Coronary artery (tissue), 2 donors: ENCODE results near the gene NUBP1.
"Not testable (repeated sequence)": the region's sequence is repeated elsewhere in the genome, so short reads cannot be mapped to it uniquely, and the experiment has no call there.

Source experiments
- DNase-seq: peaks from one replicate; pipeline ENCODE4 v3.0.0-alpha.2; 2017; ENCODE audit warnings: low spot score
- H3K27ac ChIP-seq, 2 donors: fragments of 200-600 bp; sonication (generic); one replicate each; pipeline ENCODE4 v1.5.1; 2016 to 2019
- H3K4me3 ChIP-seq: fragments of 200-600 bp; sonication (generic); 2 replicates; pipeline ENCODE4 v1.5.1; 2016; ENCODE audit warnings: mild to moderate bottlenecking, moderate library complexity
- CTCF ChIP-seq: fragments of 200-600 bp; sonication (generic); IDR thresholded peaks from one replicate; pipeline ENCODE4 v1.5.1; 2019; ENCODE audit warnings: antibody characterized with exemption

NUBP1 gene

GRCh38 chr16:10776280-10776679 is 32.6 kb downstream of the NUBP1 start:
- Histone ChIP-seq H3K27ac (no peak overlapping the region), H3K4me3 (no peak overlapping the region)
- DNase-seq: no peak
- TF ChIP-seq CTCF: no peak

GRCh38 chr16:10776923-10777322 is 33.3 kb downstream of the NUBP1 start:
- not testable (repeated sequence) for H3K27ac ChIP-seq, H3K4me3 ChIP-seq, DNase-seq

- TF ChIP-seq CTCF: no peak
- Histone ChIP-seq H3K27ac (no peak overlapping the region), H3K4me3 (no peak overlapping the region)
- no peak for DNase-seq
Observed at GRCh38 chr16:10777356-10777755, 33.7 kb downstream of the NUBP1 start.

GRCh38 chr16:10779908-10780307 is 36.3 kb downstream of the NUBP1 start:
- not testable (repeated sequence) for H3K27ac ChIP-seq, H3K4me3 ChIP-seq, DNase-seq

GRCh38 chr16:10780628-10781027 is 37.0 kb downstream of the NUBP1 start:
- no peak for DNase-seq
- TF ChIP-seq CTCF: no peak
- Histone ChIP-seq H3K4me3 (no peak overlapping the region), H3K27ac (no peak overlapping the region)

GRCh38 chr16:10782628-10783027 is 39.0 kb downstream of the NUBP1 start:
- no peak for TF ChIP-seq CTCF
- DNase-seq: no peak
- Histone ChIP-seq H3K27ac (no peak overlapping the region), H3K4me3 (no peak overlapping the region)

GRCh38 chr16:10787304-10787703 is 43.7 kb downstream of the NUBP1 start:
- no peak overlapping the region for H3K27ac ChIP-seq
- TF ChIP-seq CTCF: no peak
- DNase-seq: no peak
- no peak overlapping the region for H3K4me3 ChIP-seq

- H3K27ac ChIP-seq, H3K4me3 ChIP-seq, DNase-seq: not testable (repeated sequence)
Observed at GRCh38 chr16:10788630-10789029, 45.0 kb downstream of the NUBP1 start.

GRCh38 chr16:10791048-10791447 is 47.4 kb downstream of the NUBP1 start:
- no peak overlapping the region for H3K27ac ChIP-seq
- DNase-seq: no peak
- TF ChIP-seq CTCF: no peak
- no peak overlapping the region for H3K4me3 ChIP-seq
